ENCODE results near the gene SPINT4. TPM values are rescaled to one million over a fixed set of nuclear protein-coding genes. Genes with fewer than 3 reads are reported as not detected.
"Not testable (repeated sequence)": the region's sequence is repeated elsewhere in the genome, so short reads cannot be mapped to it uniquely, and the experiment has no call there.

The SPINT4 gene
- total RNA-seq, 2 experiments from 2014 or later = not detected

DNA sequence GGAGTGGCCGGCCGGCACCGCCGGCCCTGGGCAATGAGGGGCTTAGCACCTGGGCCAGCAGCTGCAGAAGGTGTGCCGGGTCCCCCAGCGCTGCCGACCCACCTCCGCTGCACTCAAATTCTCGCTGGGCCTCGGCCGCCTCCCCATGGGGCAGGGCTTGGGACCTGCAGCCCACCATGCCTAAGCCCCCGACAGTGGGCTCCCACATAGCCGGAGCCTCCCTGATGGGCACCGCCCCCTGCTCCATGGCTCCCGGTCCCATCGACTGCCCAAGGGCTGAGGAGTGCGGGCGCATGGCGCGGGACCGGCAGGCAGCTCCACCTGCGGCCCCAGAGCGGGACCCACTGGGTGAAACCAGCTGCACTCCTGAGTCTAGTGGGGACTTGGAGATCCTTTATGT lies 13.8 kb downstream of the SPINT4 start:
- POLR2A ChIA-PET = no interaction called here
- no peak for DNase-seq
- no peak overlapping the region for H3K27ac Mint-ChIP-seq
- CTCF ChIA-PET = no interaction called here
- H3K4me3 Mint-ChIP-seq = no peak overlapping the region
- peaks cover 23% of the 10 kb centered on the region for H3K27me3 Mint-ChIP-seq
- H3K4me1 Mint-ChIP-seq = no peaks in the 10 kb centered on the region
- peaks cover 10% of the 10 kb centered on the region for H3K9me3 Mint-ChIP-seq
- no peaks in the 10 kb centered on the region for H3K36me3 Mint-ChIP-seq (ENCODE audit: low read depth)

DNA sequence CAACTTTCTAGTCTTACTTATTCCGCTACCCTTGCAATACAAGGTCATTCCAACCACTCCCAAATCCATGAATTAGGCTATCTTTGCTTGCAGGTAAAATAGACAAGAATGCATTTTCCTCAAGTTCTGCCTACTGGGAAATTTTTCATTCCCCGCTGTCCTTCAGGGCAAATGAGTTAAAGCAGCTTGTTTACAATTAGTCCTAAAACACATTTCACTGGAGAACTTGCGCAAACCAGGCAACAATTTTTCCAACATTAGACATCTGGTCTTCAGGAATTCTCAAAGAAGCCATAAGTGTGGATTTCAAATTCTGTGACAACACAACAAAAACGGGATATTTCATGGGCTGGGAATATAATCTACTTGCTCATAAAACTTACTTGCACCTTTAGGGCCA lies 20.4 kb downstream of the SPINT4 start:
- no peak for DNase-seq
- no peaks in the 10 kb centered on the region for H3K36me3 Mint-ChIP-seq (ENCODE audit: low read depth)
- no peak overlapping the region for H3K27ac Mint-ChIP-seq
- no peaks in the 10 kb centered on the region for H3K9me3 Mint-ChIP-seq
- CTCF ChIA-PET = no interaction called here
- H3K4me3 Mint-ChIP-seq = no peak overlapping the region
- POLR2A ChIA-PET = no interaction called here
- H3K4me1 Mint-ChIP-seq = no peaks in the 10 kb centered on the region
- peaks cover 14% of the 10 kb centered on the region for H3K27me3 Mint-ChIP-seq

DNA sequence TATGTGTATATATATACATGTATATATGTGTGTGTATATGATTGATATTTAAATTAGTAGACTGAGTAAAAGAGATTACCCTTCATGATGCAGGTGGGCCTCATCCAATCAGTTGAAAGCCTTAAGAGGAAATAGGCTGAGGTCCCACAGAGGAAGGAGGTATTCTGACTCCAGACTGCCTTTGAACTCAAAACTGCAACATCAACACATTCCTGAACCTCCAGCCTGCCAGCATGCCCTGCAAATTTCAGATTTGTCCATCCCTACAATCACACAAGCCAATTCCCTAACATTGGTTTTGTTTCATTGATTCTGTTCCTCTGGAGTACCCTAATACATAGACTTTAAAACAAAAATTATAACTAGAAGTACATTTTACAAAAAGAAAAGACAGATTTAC lies 22.9 kb downstream of the SPINT4 start:
- ChIA-PET POLR2A (no interaction called here), CTCF (no interaction called here)
- no peak overlapping the region for H3K27ac Mint-ChIP-seq
- H3K4me3 Mint-ChIP-seq = no peak overlapping the region
- no peaks in the 10 kb centered on the region for H3K4me1 Mint-ChIP-seq
- H3K36me3 Mint-ChIP-seq (ENCODE audit: low read depth) = no peaks in the 10 kb centered on the region
- no peaks in the 10 kb centered on the region for H3K9me3 Mint-ChIP-seq
- peaks cover 30% of the 10 kb centered on the region for H3K27me3 Mint-ChIP-seq
- no peak for DNase-seq

DNA sequence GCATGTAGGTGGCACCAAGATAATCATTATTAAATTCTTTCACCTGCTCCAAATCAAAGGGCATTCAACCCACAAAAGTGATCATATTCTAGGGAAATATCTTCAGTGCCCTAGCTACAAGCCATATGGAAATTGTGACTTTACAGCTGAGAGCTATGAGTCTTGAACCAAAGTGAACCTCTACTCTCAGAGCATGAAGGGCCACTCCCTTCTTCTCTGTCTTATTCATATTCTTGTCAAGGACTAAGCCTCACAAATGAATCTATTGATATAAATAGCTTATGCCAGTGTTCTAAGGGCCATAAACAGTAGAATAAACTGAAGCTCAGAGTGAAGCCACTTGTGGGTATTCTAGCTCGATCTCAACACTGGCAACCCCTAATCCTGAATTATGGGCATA lies 29.6 kb downstream of the SPINT4 start:
- no peak for DNase-seq
- CTCF ChIA-PET = interaction anchor here (0.9 to 2.1 kb wide), 2 partner anchors 19 to 36 kb away, joined by 3 to 8 read pairs; no protein-coding TSS in a partner anchor
- Mint-ChIP-seq H3K27me3 (peaks cover 37% of the 10 kb centered on the region), H3K9me3 (no peaks in the 10 kb centered on the region), H3K4me3 (no peak overlapping the region), H3K36me3 (ENCODE audit: low read depth) (no peaks in the 10 kb centered on the region), H3K4me1 (peaks cover 6% of the 10 kb centered on the region), H3K27ac (no peak overlapping the region)
- POLR2A ChIA-PET = no interaction called here

DNA sequence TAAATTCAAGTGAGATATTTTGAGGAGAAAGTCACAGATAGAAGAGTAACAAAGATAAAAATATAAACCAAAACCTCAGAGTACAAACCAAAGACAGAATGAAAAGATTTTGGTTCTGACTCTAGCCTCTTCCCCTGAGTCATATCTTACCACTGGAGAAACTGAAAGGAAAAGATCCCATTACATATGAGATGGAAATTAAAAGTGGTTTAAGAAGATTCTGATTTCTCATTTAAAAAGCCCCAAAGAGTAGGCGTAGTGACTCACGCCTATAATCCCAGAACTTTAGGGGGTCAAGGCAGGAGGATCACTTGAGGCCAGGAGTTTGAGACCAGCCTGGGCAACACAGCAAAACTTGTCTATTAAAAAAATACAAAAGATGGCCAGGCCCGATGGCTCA lies 30.6 kb downstream of the SPINT4 start:
- H3K4me3 Mint-ChIP-seq = no peak overlapping the region
- DNase-seq = no peak
- H3K36me3 Mint-ChIP-seq (ENCODE audit: low read depth) = no peaks in the 10 kb centered on the region
- peaks cover 6% of the 10 kb centered on the region for H3K4me1 Mint-ChIP-seq
- POLR2A ChIA-PET = no interaction called here
- no peak overlapping the region for H3K27ac Mint-ChIP-seq
- no peaks in the 10 kb centered on the region for H3K9me3 Mint-ChIP-seq
- peaks cover 33% of the 10 kb centered on the region for H3K27me3 Mint-ChIP-seq
- CTCF ChIA-PET = no interaction called here

DNA sequence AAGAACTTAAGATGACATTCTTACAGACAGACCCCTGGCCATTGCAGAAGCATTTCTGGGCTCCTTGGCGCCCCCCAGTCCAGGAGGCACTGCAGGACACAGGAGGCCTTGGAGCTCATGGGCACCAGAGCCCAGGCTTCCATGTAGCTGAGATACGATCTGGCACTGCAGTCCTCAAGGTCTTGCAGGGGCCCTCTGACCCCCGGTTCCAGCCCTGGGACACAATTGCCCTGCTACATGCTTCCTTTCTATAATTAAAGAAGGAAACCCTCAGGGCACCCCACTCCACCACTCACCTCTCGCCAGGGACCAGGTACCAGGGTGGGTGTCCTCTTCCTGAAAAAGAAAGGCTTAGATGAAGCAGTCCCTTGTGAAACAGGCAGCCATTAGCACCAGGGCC lies 35.9 kb downstream of the SPINT4 start:
- no peaks in the 10 kb centered on the region for H3K9me3 Mint-ChIP-seq
- CTCF ChIA-PET = no interaction called here

DNA sequence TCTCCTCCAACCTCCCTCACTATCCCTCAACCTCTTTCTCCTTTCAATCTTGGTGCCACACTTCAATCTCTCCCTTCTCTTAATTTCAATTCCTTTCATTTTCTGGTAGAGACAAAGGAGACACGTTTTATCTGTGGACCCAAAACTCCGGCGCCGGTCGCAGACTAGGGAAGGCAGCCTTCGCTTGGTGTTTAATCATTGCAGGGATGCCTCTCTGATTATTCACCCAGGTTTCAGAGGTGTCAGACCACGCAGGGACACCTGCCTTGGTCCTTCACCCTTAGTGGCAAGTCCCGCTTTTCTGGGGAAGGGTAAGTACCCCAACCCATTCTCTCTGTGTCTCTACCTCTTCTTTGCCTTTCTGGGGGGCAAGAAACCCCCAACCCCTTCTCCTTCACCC lies 37.8 kb downstream of the SPINT4 start:
- H3K27ac Mint-ChIP-seq, H3K4me3 Mint-ChIP-seq: not testable (repeated sequence)
- H3K27me3 Mint-ChIP-seq = peaks cover 11% of the 10 kb centered on the region

More for the DNA sequence above, 35.9 kb downstream of the SPINT4 start:
- no peaks in the 10 kb centered on the region for H3K36me3 Mint-ChIP-seq (ENCODE audit: low read depth)
- no peaks in the 10 kb centered on the region for H3K4me1 Mint-ChIP-seq
- DNase-seq = no peak
- peaks cover 15% of the 10 kb centered on the region for H3K27me3 Mint-ChIP-seq
- no peak overlapping the region for H3K4me3 Mint-ChIP-seq
- no peak overlapping the region for H3K27ac Mint-ChIP-seq
- POLR2A ChIA-PET = no interaction called here

DNA sequence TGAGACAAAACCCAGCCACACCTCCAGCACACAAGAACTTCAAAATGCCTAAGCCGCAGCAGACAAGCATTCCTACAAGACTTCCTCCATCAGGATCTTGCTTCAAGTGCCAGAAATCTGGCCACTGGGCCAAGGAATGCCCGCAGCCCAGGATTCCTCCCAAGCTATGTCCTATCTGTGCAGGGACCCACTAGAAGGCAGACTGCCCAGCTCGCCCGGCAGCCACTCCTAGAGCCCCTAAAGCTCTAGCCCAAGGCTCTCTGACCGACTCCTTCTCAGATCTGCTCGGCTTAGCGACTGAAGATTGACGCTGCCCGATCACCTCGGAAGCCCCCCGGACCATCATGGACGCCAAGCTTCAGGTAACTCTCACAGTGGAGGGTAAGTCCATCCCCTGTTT lies 39.8 kb downstream of the SPINT4 start:
- H3K4me3 Mint-ChIP-seq; DNase-seq; H3K9me3 Mint-ChIP-seq; POLR2A ChIA-PET; H3K27ac Mint-ChIP-seq; H3K36me3 Mint-ChIP-seq (ENCODE audit: low read depth); H3K4me1 Mint-ChIP-seq: not testable (repeated sequence)
- CTCF ChIA-PET = interaction anchor here (0.7 kb wide), 1 partner anchor 9 kb away, joined by 3 read pairs; no protein-coding TSS in a partner anchor
- peaks cover 13% of the 10 kb centered on the region for H3K27me3 Mint-ChIP-seq

More for the DNA sequence above, 37.8 kb downstream of the SPINT4 start:
- POLR2A ChIA-PET; H3K4me1 Mint-ChIP-seq; CTCF ChIA-PET; H3K36me3 Mint-ChIP-seq (ENCODE audit: low read depth); H3K9me3 Mint-ChIP-seq; DNase-seq: not testable (repeated sequence)

DNA sequence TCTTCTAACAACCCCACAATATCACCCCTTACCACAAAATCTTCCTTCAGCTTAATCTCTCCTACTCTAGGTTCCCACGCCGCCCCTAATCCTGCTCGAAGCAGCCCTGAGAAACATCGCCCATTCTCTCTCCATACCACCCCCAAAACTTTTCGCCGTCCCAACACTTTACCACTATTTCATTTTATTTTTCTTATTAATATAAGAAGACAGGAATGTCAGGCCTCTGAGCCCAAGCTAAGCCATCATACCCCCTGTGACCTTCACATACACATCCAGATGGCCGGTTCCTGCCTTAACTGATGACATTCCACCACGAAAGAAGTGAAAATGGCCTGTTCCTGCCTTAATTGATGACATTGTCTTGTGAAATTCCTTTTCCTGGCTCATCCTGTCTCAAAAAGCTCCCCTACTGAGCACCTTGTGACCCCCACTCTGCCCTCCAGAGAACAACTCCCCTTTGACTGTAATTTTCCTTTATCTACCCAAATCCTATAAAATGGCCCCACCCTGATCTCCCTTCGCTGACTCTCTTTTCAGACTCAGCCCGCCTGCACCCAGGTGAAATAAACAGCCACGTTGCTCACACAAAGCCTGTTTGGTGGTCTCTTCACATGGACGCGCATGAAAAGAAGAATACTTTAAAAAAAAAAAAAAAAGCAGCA lies 42.6 kb downstream of the SPINT4 start:
- POLR2A ChIA-PET; DNase-seq; CTCF ChIA-PET; H3K4me1 Mint-ChIP-seq; H3K4me3 Mint-ChIP-seq; H3K36me3 Mint-ChIP-seq (ENCODE audit: low read depth); H3K27ac Mint-ChIP-seq; H3K9me3 Mint-ChIP-seq: not testable (repeated sequence)
- peaks cover 13% of the 10 kb centered on the region for H3K27me3 Mint-ChIP-seq

DNA sequence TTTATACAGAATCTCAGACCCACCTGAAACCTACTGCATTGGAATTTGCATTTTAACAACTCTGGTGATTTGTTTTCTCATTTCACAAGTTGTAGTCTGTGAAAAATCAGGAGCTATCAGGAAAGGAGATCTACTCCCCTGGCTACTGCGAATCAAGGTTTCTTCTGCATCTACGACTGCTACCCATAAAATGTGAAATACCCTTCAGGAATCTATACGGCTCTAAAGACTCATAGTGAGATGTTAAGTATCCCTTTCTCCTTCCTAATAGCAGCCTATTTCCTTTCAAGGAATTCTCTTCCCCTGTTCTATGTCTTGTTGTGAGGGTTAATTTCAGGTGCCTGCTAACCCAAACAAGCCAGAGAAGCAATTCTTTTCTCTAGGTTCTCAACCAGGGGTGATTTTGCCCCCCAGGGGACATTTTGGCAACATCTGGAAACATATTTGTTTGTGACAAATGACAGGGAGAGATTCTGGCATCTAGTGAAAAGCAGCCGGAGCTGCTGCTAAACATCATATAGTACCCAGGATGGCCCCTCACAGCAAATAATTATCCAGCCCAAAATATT lies 43.2 kb downstream of the SPINT4 start:
- ChIA-PET CTCF (no interaction called here), POLR2A (no interaction called here)
- Mint-ChIP-seq H3K4me1 (no peaks in the 10 kb centered on the region), H3K4me3 (no peak overlapping the region), H3K27me3 (peaks cover 13% of the 10 kb centered on the region), H3K9me3 (no peaks in the 10 kb centered on the region), H3K27ac (no peak overlapping the region), H3K36me3 (ENCODE audit: low read depth) (no peaks in the 10 kb centered on the region)
- no peak for DNase-seq

DNA sequence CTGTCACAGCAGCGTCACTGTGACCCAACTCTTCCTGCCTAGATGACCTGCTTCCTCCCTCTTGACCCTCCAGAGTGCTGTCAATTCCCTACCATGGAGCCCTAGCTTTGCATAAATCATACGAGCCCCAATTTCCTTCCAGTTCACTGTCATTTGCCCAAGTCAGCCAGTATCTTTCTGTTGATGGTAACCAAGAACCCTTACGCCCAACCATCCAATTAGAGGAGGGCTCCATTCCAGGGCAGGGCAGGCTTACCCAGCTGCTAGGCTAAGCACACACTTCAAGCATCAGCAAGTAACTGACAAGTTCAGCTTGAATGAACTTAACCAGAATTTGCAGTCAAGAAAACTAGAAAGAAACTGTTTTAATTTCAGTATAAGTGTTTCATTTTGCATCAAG lies 43.8 kb downstream of the SPINT4 start:
- POLR2A ChIA-PET = no interaction called here
- CTCF ChIA-PET = no interaction called here

DNA sequence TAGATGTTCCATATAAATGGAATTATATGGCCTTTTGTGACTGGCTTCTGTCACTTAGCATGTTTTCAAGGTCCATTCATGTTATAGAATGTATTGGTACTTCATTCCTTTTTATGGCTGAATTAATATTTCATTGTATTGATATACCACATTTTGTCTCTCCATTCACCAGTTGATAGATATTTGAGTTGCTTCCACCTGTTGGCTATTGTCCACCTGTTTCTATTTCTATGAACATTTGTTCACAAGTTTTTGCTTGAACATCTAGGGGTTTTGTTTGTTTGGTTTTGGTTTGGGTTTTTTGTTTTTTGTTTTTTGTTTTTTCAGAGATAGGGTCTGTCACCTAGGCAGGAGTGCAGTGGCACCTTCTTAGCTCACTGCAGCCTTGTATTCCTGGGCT lies 46.3 kb downstream of the SPINT4 start:
- no peaks in the 10 kb centered on the region for H3K9me3 Mint-ChIP-seq
- H3K4me1 Mint-ChIP-seq = peaks cover 5% of the 10 kb centered on the region
- no peak overlapping the region for H3K27ac Mint-ChIP-seq
- CTCF ChIA-PET = no interaction called here
- no peak overlapping the region for H3K4me3 Mint-ChIP-seq
- peaks cover 17% of the 10 kb centered on the region for H3K27me3 Mint-ChIP-seq
- POLR2A ChIA-PET = no interaction called here
- H3K36me3 Mint-ChIP-seq (ENCODE audit: low read depth) = no peaks in the 10 kb centered on the region
- no peak for DNase-seq

More for the DNA sequence above, 43.8 kb downstream of the SPINT4 start:
- H3K27ac Mint-ChIP-seq = no peak overlapping the region
- H3K36me3 Mint-ChIP-seq (ENCODE audit: low read depth) = no peaks in the 10 kb centered on the region
- H3K4me3 Mint-ChIP-seq = no peak overlapping the region
- no peaks in the 10 kb centered on the region for H3K9me3 Mint-ChIP-seq
- H3K27me3 Mint-ChIP-seq = peaks cover 9% of the 10 kb centered on the region
- H3K4me1 Mint-ChIP-seq = peaks cover 2% of the 10 kb centered on the region
- DNase-seq = no peak

DNA sequence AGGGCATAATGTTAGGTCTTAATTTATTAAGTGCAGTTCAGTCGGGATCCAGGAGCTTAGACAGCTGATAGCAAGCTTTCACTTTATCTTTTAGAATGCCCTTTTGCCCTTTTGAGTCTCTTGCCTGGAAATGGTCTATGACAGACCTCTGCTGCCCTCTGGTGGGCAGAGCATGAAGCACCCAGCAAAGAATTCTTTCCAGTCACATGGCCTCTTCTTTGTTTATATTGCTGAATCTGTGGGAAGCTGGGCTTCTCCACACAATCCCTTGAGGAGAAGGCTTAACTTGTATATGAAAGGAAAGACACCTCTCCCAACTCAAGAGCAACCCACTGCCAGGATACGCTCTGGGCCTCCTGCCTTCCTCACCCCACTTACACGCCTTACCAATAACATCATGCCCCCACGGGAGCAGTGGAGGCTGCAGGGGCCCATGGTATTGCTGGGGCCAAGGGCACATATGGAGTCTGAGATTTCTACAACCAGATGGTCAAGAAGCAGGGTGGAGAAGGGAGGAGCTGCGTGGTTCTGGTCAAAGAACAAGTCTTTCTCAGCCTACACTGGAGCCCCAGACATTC lies 49.1 kb downstream of the SPINT4 start:
- POLR2A ChIA-PET = interaction anchor here (0.9 to 1.3 kb wide), 6 partner anchors 12 to 452 kb away, joined by 3 to 4 read pairs (median 3); partner anchors contain the start of genes SYS1 and ZNF335
- CTCF ChIA-PET = interaction anchor here (0.6 to 2.8 kb wide), 55 partner anchors 9 to 760 kb away, joined by 3 to 34 read pairs (median 5); partner anchors contain the start of genes DNTTIP1, RBPJL, SYS1 and WFDC10A
- Mint-ChIP-seq H3K27ac (no peak overlapping the region), H3K4me1 (peaks cover 5% of the 10 kb centered on the region), H3K4me3 (no peak overlapping the region), H3K27me3 (peaks cover 24% of the 10 kb centered on the region), H3K9me3 (no peaks in the 10 kb centered on the region), H3K36me3 (ENCODE audit: low read depth) (no peaks in the 10 kb centered on the region)
- DNase-seq = peak; percentile 85

DNA sequence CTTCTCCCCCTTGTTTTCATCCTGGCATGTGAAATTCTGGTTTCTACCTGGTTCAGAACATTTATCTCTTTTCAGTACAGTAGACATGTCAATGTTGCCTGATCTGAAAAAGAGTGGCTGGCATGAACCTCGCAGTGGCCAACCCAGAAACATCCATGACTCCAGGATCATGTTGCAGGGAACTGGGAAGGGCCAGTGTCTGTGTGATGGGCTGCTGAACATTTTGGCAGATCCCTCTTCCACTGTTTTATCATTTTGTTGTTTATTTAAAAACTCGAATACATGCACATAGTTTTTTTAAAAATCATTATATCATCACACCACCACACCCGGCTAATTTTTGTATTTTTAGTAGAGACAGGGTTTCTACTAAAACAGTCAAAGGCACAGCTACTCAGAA lies 50.5 kb downstream of the SPINT4 start:
- CTCF ChIA-PET = interaction anchor here (2.7 kb wide), 1 partner anchor 319 kb away, joined by 23 read pairs; no protein-coding TSS in a partner anchor
- Mint-ChIP-seq H3K36me3 (ENCODE audit: low read depth) (no peaks in the 10 kb centered on the region), H3K27me3 (peaks cover 23% of the 10 kb centered on the region), H3K9me3 (no peaks in the 10 kb centered on the region), H3K4me3 (no peak overlapping the region), H3K4me1 (peaks cover 5% of the 10 kb centered on the region), H3K27ac (no peak overlapping the region)
- no peak for DNase-seq
- POLR2A ChIA-PET = no interaction called here
